ENCODE results near the gene ZNF23. TPM values are rescaled to one million over a fixed set of nuclear protein-coding genes. Genes with fewer than 3 reads are reported as not detected.

Gene ZNF23
- total RNA-seq, 5 donors from 2014 or later (not counting 1 experiment from before 2014, with no cell fraction given) = 8.2 to 14.6 (median 10.9) TPM

GRCh38 chr16:71402674-71403073 lies 59.4 kb downstream of the ZNF23 start:
- CTCF ChIA-PET = no interaction called here

GRCh38 chr16:71402007-71402406 lies 60.0 kb downstream of the ZNF23 start:
- Mint-ChIP-seq H3K27ac (no peak overlapping the region), H3K36me3 (no peaks in the 10 kb centered on the region), H3K4me3 (no peak overlapping the region), H3K9me3 (no peaks in the 10 kb centered on the region), H3K4me1 (peaks cover 0 to 8% (median 5%) of the 10 kb centered on the region in 3 donors), H3K27me3 (peaks cover 22 to 41% of the 10 kb centered on the region in 2 donors)
- CTCF ChIA-PET = interaction anchor here in 1 of 2 donors (1.3 kb wide), 1 partner anchor 11 kb away, joined by 3 read pairs; no protein-coding TSS in a partner anchor
- 74% methylated on average over 5 of the region's 6 CpGs for WGBS (ENCODE audit: insufficient coverage)
- H3K36me3 ChIP-seq (ENCODE audit: control insufficient read depth in 2 of 2, extremely low read depth in 1 of 2, insufficient read depth in 1 of 2, low read length in 1 of 2) = no peaks in the 10 kb centered on the region
- no peak overlapping the region for H3K4me3 ChIP-seq (ENCODE audit: control insufficient read depth in 1 of 2, extremely low read depth in 1 of 2, low read length in 1 of 2)
- no peak for DNase-seq
- POLR2A ChIA-PET = no interaction called here
- no peak for ATAC-seq (replicated peaks in 1 of 4)
- H3K27me3 ChIP-seq (replicated peaks in 1 of 2; ENCODE audit: control insufficient read depth in 2 of 2, extremely low read depth in 1 of 2, insufficient read depth in 2 of 2, low read length in 1 of 2) = peaks cover 0 to 28% of the 10 kb centered on the region in 2 experiments
- no peaks in the 10 kb centered on the region for H3K9me3 ChIP-seq
- H3K4me1 ChIP-seq (ENCODE audit: control insufficient read depth in 1 of 2, extremely low read depth in 1 of 2, insufficient read depth in 2 of 2, low read length in 2 of 2) = peaks cover 0 to 8% of the 10 kb centered on the region in 2 experiments
- no peak overlapping the region for H3K27ac ChIP-seq (ENCODE audit: low read length)

More at GRCh38 chr16:71402674-71403073, 59.4 kb downstream of the ZNF23 start:
- POLR2A ChIA-PET = no interaction called here
- no peak for ATAC-seq (replicated peaks in 1 of 4)
- Mint-ChIP-seq H3K27ac (no peak overlapping the region), H3K4me1 (peaks cover under 1 to 14% (median 10%) of the 10 kb centered on the region in 3 donors), H3K9me3 (no peaks in the 10 kb centered on the region), H3K36me3 (no peaks in the 10 kb centered on the region), H3K27me3 (peaks cover 27 to 39% of the 10 kb centered on the region in 2 donors), H3K4me3 (no peak overlapping the region)
- Histone ChIP-seq H3K4me3 (ENCODE audit: control insufficient read depth in 1 of 2, extremely low read depth in 1 of 2, low read length in 1 of 2) (no peak overlapping the region), H3K9me3 (no peaks in the 10 kb centered on the region), H3K4me1 (ENCODE audit: control insufficient read depth in 1 of 2, extremely low read depth in 1 of 2, insufficient read depth in 2 of 2, low read length in 2 of 2) (peaks cover 0 to 10% of the 10 kb centered on the region in 2 experiments), H3K27ac (ENCODE audit: low read length) (no peak overlapping the region), H3K27me3 (replicated peaks in 1 of 2; ENCODE audit: control insufficient read depth in 2 of 2, extremely low read depth in 1 of 2, insufficient read depth in 2 of 2, low read length in 1 of 2) (peaks cover 0 to 21% of the 10 kb centered on the region in 2 experiments), H3K36me3 (ENCODE audit: control insufficient read depth in 2 of 2, extremely low read depth in 1 of 2, insufficient read depth in 1 of 2, low read length in 1 of 2) (no peaks in the 10 kb centered on the region)
- 77% methylated on average over 8 of the region's 11 CpGs for WGBS (ENCODE audit: insufficient coverage)
- DNase-seq = no peak

GRCh38 chr16:71399801-71400563 lies 62.1 kb downstream of the ZNF23 start:
- no peaks in the 10 kb centered on the region for H3K36me3 ChIP-seq (ENCODE audit: control insufficient read depth in 2 of 2, extremely low read depth in 1 of 2, insufficient read depth in 1 of 2, low read length in 1 of 2)
- ChIA-PET CTCF (no interaction called here), POLR2A (no interaction called here)
- H3K4me1 Mint-ChIP-seq = no peaks in the 10 kb centered on the region
- no peaks in the 10 kb centered on the region for H3K9me3 ChIP-seq
- no peak overlapping the region for H3K4me3 ChIP-seq (ENCODE audit: control insufficient read depth in 1 of 2, extremely low read depth in 1 of 2, low read length in 1 of 2)
- WGBS (ENCODE audit: insufficient coverage) = no CpG with 5 or more reads among the region's 11 CpGs
- peaks cover 0 to 33% of the 10 kb centered on the region in 2 experiments for H3K27me3 ChIP-seq (replicated peaks in 1 of 2; ENCODE audit: control insufficient read depth in 2 of 2, extremely low read depth in 1 of 2, insufficient read depth in 2 of 2, low read length in 1 of 2)
- no peaks in the 10 kb centered on the region for H3K36me3 Mint-ChIP-seq
- no peak overlapping the region for H3K27ac Mint-ChIP-seq
- H3K4me1 ChIP-seq (ENCODE audit: control insufficient read depth in 1 of 2, extremely low read depth in 1 of 2, insufficient read depth in 2 of 2, low read length in 2 of 2) = no peaks in the 10 kb centered on the region
- H3K9me3 Mint-ChIP-seq = no peaks in the 10 kb centered on the region
- no peak overlapping the region for H3K27ac ChIP-seq (ENCODE audit: low read length)
- H3K4me3 Mint-ChIP-seq = no peak overlapping the region
- H3K27me3 Mint-ChIP-seq = peaks cover 15 to 38% of the 10 kb centered on the region in 2 donors
- DNase-seq (no peak), ATAC-seq (replicated peaks in 1 of 4) (no peak)

Other genes starting within 250 kb of the ZNF23 start
- 1 to 10 TPM in 1 of 5 donors, under 1 TPM in 2, not detected in 2; 0.41 to 1.2 (median 0.73) TPM for gene HYDIN, start 231.5 kb downstream of the ZNF23 start, total RNA-seq
- 10 to 100 TPM; 10.6 to 25.5 (median 20.4) TPM for gene CMTR2, start 172.8 kb downstream of the ZNF23 start, total RNA-seq
- gene CALB2, start 103.5 kb downstream of the ZNF23 start, total RNA-seq = not detected
- not detected for gene TLE7, start 20.2 kb downstream of the ZNF23 start, total RNA-seq
- 1 to 10 TPM; 6.9 to 9.4 (median 8.4) TPM for gene ZNF19, start 27.1 kb upstream of the ZNF23 start, total RNA-seq
- gene CHST4, start 64.2 kb upstream of the ZNF23 start, total RNA-seq = under 1 TPM in 1 of 5 donors, not detected in 4; 0.23 TPM
- gene TAT, start 114.8 kb upstream of the ZNF23 start, total RNA-seq = 1 to 10 TPM in 1 of 5 donors, under 1 TPM in 2, not detected in 2; 0.49 to 1.1 (median 0.66) TPM
- gene MARVELD3, start 163.9 kb upstream of the ZNF23 start, total RNA-seq = under 1 TPM in 1 of 5 donors, not detected in 4; 0.22 TPM

All from T-cell (primary cell).